OCI-M1 (cell line): Measurements from ENCODE around the gene PKD2L2.
"Not testable (repeated sequence)": the region's sequence is repeated elsewhere in the genome, so short reads cannot be mapped to it uniquely, and the experiment has no call there.

Source experiments
- DNase-seq: peaks from one replicate; lab custom pipeline; 2025; lab: John Stamatoyannopoulos, UW

The PKD2L2 gene

DNA sequence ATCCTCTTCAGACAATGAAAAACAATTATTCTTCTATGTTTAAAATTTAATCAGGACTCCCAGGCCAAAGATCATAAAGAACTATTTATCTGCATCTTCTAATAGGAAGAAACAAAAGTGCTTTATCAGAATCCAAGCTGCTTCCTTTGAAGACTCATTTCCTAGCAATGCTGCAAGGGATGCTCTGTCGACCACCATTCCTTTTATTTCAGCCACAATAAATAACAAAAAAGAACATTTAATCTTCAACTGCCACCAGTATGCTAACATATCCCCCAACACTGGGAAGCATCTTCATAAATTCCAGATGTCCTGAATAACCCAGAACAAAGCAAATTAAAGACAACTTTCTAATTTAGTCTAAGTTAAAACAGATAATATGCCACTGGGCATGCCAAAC is 68.7 kb downstream of the PKD2L2 start:
- no peak for DNase-seq

DNA sequence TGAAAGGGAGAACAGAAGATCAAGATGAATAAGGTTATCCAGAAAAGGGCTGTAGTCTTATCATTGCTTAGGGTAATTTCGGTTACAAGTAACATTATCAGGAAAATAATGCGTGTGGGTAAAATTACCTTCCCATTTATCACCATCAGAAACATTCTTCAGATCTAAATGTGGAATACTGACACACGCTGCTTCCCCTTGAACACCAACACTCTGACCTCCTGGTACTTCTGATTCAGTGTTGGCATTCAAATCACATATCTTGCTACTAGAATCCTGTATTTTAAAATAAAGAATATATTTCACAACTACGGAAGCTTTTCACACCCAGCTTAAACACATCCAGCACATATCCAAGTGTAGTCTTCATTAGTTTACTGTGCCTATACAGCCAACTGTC is 70.2 kb downstream of the PKD2L2 start:
- DNase-seq = no peak

DNA sequence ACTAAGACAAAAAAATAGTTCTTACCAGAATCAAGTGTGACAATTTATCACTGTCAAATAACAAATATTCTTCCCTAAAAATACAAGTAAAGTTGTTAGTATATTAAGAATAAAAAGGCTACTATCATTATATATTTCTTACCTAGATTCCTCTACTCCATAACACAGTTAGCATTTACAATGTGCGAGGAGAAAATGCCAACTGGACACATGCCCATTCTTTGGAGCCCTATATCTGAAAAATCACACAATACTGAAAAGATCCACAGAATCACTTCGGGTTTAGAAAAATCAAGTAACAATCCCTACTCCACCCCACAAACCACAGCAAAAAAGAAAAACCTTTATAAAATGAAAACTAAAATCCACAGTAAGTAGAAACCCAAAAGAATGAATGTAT is 70.9 kb downstream of the PKD2L2 start:
- no peak for DNase-seq

DNA sequence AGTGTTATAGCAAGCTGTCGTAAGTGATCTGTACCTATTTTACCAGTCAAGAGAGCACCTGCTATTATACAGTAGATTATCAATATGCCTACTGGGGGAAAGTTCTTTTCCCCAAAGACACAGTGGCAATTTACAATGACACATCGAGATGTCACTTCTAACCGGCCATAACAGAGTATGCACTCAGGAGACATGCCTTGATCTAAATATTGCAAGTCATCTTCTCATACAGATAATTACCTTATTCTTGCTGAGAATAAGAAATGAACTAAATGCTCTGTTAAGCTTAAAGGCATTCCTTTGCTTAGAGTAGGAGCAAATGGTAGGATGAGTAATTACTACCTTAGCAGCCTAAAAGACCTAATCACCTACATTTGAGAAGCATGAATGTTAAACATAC is 71.6 kb downstream of the PKD2L2 start:
- DNase-seq = peak; percentile 12

DNA sequence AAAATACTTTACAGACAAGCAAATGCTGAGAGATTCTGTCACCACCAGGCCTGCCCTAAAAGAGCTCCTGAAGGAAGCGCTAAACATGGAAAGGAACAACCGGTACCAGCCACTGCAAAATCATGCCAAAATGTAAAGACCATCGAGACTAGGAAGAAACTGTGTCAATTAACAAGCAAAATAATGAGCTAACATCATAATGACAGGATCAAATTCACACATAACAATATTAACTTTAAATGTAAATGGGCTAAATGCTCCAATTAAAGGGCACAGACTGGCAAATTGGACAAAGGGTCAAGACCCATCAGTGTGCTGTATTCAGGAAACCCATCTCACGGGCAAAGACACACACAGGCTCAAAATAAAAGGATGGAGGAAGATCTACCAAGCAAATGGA is 81.1 kb downstream of the PKD2L2 start:
- not testable (repeated sequence) for DNase-seq

- DNase-seq = no peak
Measured at GRCh38 chr5:137975208-137975607, 86.0 kb downstream of the PKD2L2 start.

DNA sequence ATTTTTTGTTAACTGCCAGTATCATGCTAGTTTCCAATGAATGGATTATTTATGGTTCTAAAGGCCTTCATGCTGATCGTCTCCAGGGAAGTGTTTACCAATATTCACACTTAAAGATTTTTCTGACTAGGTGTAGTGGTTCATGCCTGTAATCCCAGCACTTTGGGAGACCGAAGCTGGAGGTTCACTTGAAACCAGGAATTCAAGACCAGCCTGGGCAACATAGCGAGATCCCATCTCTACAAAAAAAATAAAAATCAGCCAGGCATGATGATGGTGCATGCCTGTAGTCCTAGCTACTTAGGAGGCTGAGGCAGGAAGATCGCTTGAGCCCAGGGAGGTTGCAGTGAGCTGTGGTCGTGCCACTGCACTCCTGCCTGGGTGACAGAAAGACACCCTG is 100.2 kb downstream of the PKD2L2 start:
- no peak for DNase-seq
